Sigmoid colon (tissue), 4 donors: ENCODE measurements around the gene PDCD4.

Source experiments
- CTCF ChIP-seq, 4 experiments: fragments of 450-650 bp in 3 of 4; fragments of 200-600 bp in 1 of 4; IDR thresholded peaks; one replicate each; pipeline ENCODE4 v1.5.1; 2016 to 2019; ENCODE audit warnings: antibody characterized with exemption in 4 of 4, mild to moderate bottlenecking in 3 of 4, moderate library complexity in 2 of 4
- EP300 ChIP-seq, 4 donors: sonication (generic); formaldehyde crosslinking; IDR thresholded peaks; one replicate each; pipeline ENCODE4 v1.6.1; 2017; ENCODE audit warnings: antibody characterized with exemption in 4 of 4
- POLR2A ChIP-seq, 2 donors: fragments of 450-650 bp; IDR thresholded peaks; one replicate each; pipeline ENCODE4 v1.6.1; 2016; ENCODE audit warnings: antibody characterized with exemption in 2 of 2, mild to moderate bottlenecking in 2 of 2, moderate library complexity in 2 of 2
- POLR2AphosphoS5 ChIP-seq, 4 donors: sonication (generic); formaldehyde crosslinking; IDR thresholded peaks; one replicate each; pipeline ENCODE4 v1.6.1; 2017; ENCODE audit warnings: antibody characterized with exemption in 4 of 4

DNA sequence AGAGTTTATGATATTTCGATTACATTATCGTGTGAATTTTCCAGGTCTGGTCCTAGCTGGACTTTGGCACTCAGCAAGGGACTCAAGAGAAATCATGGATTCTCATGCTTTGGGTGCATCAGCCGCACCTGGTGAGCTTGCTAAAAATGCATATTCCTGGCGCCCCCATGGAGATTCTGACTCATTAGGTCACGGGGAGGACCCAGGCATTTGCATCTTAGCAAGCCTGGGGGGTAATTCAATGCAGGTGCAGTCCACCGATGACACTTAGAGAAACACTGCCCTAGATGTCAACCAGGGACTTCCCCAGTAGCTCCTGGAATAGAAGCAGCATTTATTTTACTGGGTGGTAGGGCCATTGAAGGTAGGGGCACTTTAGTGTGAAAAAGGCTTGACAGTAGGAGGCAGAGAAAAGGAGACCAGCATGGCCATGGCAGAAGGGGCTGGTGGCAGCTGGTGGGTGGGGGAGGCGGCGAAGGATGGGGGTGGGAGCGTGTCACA lies 29.9 kb upstream of the PDCD4 start:
- no peak for TF ChIP-seq CTCF (IDR thresholded peaks at IDR 0.05)
- TF ChIP-seq EP300 (IDR thresholded peaks at IDR 0.05), result no peak
- no peak for TF ChIP-seq POLR2AphosphoS5 (IDR thresholded peaks at IDR 0.05)
- TF ChIP-seq POLR2A (IDR thresholded peaks at IDR 0.05), result no peak
